HCT116 (cell line): ENCODE measurements around the gene MRPL36. TPM values are rescaled to one million over a fixed set of nuclear protein-coding genes. Genes with fewer than 3 reads are reported as not detected.

Source experiments
- ATAC-seq: fragments of 200-7000 bp; cut with Tn5 transposase; 2 replicates; pipeline ENCODE4 v1.9.1; 2020; ENCODE audit warnings: mild to moderate bottlenecking, moderate library complexity
- BruUV-seq: library from RNA; stranded (reverse); fragments of 400-500 nt; replicated peaks from 2 replicates; lab custom pipeline; 2021; lab: Mats Ljungman, UMichigan
- CTCF ChIA-PET: fragments of 300-600 bp; sonication (Branson Sonifier 250); formaldehyde crosslinking; loops from one replicate; lab custom pipeline; 2021; ENCODE audit warnings: antibody characterized with exemption; lab: Charles Lee
- POLR2A ChIA-PET: fragments of 300-600, 350-600 bp; sonication (Branson Sonifier 250); formaldehyde crosslinking; loops from one replicate; lab custom pipeline; 2021; ENCODE audit warnings: antibody characterized with exemption; lab: Charles Lee
- RAD21 ChIA-PET, 2 experiments: fragments of 300-600 bp; sonication (Branson Sonifier 250); formaldehyde crosslinking; loops; one replicate each; lab custom pipeline; 2023; ENCODE audit warnings: low total read pairs in 2 of 2; ENCODE audit not compliant: uncharacterized antibody in 2 of 2, unreplicated experiment in 2 of 2, low non-redundant PET in 1 of 2; lab: Charles Lee
- DNase-seq: peaks from one replicate; pipeline ENCODE4 v3.0.0-alpha.2; 2010; ENCODE audit warnings: low read depth, low spot score
- H2AFZ ChIP-seq: fragments of 200-600 bp; shearing (Covaris generic), sonication (generic); 2 replicates; pipeline ENCODE4 v1.6.1; 2017; ENCODE audit warnings: low read depth, mixed run types, mixed read lengths, antibody characterized with exemption, low read length; ENCODE audit not compliant: poor library complexity, severe bottlenecking
- H3K27ac ChIP-seq: 2 replicates; pipeline ENCODE4 v1.5.1; 2012; ENCODE audit warnings: low read depth, low read length
- H3K27me3 ChIP-seq: fragments of 200-600 bp; sonication (generic); 2 replicates; pipeline ENCODE4 v1.6.1; 2016; ENCODE audit warnings: mixed run types, low read length, mixed read lengths; ENCODE audit not compliant: insufficient read depth
- H3K36me3 ChIP-seq, 2 experiments: fragments of 200-500 bp in 1 of 2; fragments of 200-600 bp in 1 of 2; sonication (Bioruptor generic) in 1 of 2; sonication (generic) in 1 of 2; 2 replicates each; pipeline versions ENCODE4 v1.5.1 to v1.6.1; 2014 to 2016; ENCODE audit warnings: low read length in 2 of 2, inconsistent platforms in 1 of 2, mixed read lengths in 1 of 2, mixed run types in 1 of 2; ENCODE audit not compliant: insufficient read depth in 2 of 2, control insufficient read depth in 1 of 2
- H3K4me1 ChIP-seq, 2 experiments: fragments of 200-600 bp in 1 of 2; sonication (generic) in 1 of 2; 2 replicates each; pipeline versions ENCODE4 v1.5.1 to v1.6.1; 2012 to 2017; ENCODE audit warnings: low read length in 2 of 2, inconsistent platforms in 1 of 2, mild to moderate bottlenecking in 1 of 2, mixed read lengths in 1 of 2, mixed run types in 1 of 2, moderate library complexity in 1 of 2; ENCODE audit not compliant: insufficient read depth in 2 of 2, control insufficient read depth in 1 of 2
- H3K4me2 ChIP-seq: fragments of 200-600 bp; sonication (generic); 2 replicates; pipeline ENCODE4 v1.6.1; 2017; ENCODE audit warnings: mixed run types, low read length, mixed read lengths
- H3K4me3 ChIP-seq, 2 experiments: fragments of 200-600 bp in 1 of 2; sonication (generic) in 1 of 2; replicated peaks in 1 of 2; 2 replicates each; pipeline ENCODE4 v1.5.1; 2011 to 2016; ENCODE audit warnings: low read length in 2 of 2, control low read depth in 1 of 2, low read depth in 1 of 2, mild to moderate bottlenecking in 1 of 2, mixed read lengths in 1 of 2, mixed run types in 1 of 2
- H3K79me2 ChIP-seq: fragments of 200-600 bp; sonication (generic); 2 replicates; pipeline ENCODE4 v1.6.1; 2017; ENCODE audit warnings: mild to moderate bottlenecking, mixed run types, low read length, moderate library complexity, mixed read lengths; ENCODE audit not compliant: insufficient read depth
- H3K9ac ChIP-seq: fragments of 200-600 bp; sonication (generic); 2 replicates; pipeline ENCODE4 v1.6.1; 2016; ENCODE audit warnings: low read length, mixed read lengths
- H3K9me2 ChIP-seq: fragments of 200-600 bp; sonication (generic), shearing (Covaris generic); 2 replicates; pipeline ENCODE4 v1.6.1; 2017; ENCODE audit warnings: mixed run types, mild to moderate bottlenecking, moderate library complexity; ENCODE audit not compliant: insufficient read depth
- H3K9me3 ChIP-seq, 2 experiments: fragments of 200-500 bp in 1 of 2; fragments of 200-600 bp in 1 of 2; sonication (Bioruptor generic) in 1 of 2; sonication (generic) in 1 of 2; 2 replicates each; pipeline ENCODE4 v1.6.1; 2014 to 2017; ENCODE audit warnings: low read length in 2 of 2, mixed read lengths in 2 of 2, inconsistent platforms in 1 of 2, low read depth in 1 of 2, mild to moderate bottlenecking in 1 of 2, mixed run types in 1 of 2, moderate library complexity in 1 of 2; ENCODE audit not compliant: control insufficient read depth in 1 of 2, insufficient read depth in 1 of 2
- H4K20me1 ChIP-seq: fragments of 200-600 bp; sonication (generic), shearing (Covaris generic); 2 replicates; pipeline ENCODE4 v1.6.1; 2017; ENCODE audit warnings: mixed run types, mild to moderate bottlenecking, moderate library complexity; ENCODE audit not compliant: insufficient read depth
- CEBPB ChIP-seq: IDR thresholded peaks from 2 replicates; pipeline ENCODE4 v1.6.1; 2012; ENCODE audit warnings: low read depth
- CTCF ChIP-seq, 3 experiments: fragments of 200-600 bp in 1 of 3; sonication (generic) in 1 of 3; IDR thresholded peaks in 2 of 3; conservative IDR thresholded peaks in 1 of 3; 2 replicates each; pipeline ENCODE4 v1.5.1; 2012 to 2017; ENCODE audit warnings: low read depth in 2 of 3, low read length in 2 of 3, antibody characterized with exemption in 1 of 3, borderline replicate concordance in 1 of 3, control low read depth in 1 of 3, mild to moderate bottlenecking in 1 of 3, mixed read lengths in 1 of 3, mixed run types in 1 of 3, moderate library complexity in 1 of 3; ENCODE audit not compliant: insufficient read depth in 1 of 3
- EGR1 ChIP-seq: IDR thresholded peaks from 2 replicates; pipeline ENCODE4 v1.6.1; 2012; ENCODE audit warnings: low read depth
- EZH2phosphoT487 ChIP-seq: fragments of 200-600 bp; IDR thresholded peaks from 2 replicates; pipeline ENCODE4 v1.6.1; 2018; ENCODE audit warnings: antibody characterized with exemption, borderline replicate concordance
- POLR2AphosphoS5 ChIP-seq: IDR thresholded peaks from 2 replicates; pipeline ENCODE4 v1.6.1; 2011; ENCODE audit warnings: mild to moderate bottlenecking, low read depth, low read length, moderate library complexity
- RAD21 ChIP-seq: IDR thresholded peaks from 2 replicates; pipeline ENCODE4 v1.6.1; 2012; ENCODE audit warnings: low read depth, mild to moderate bottlenecking
- SIN3A ChIP-seq: IDR thresholded peaks from 2 replicates; pipeline ENCODE4 v1.6.1; 2012; ENCODE audit warnings: low read depth
- SRF ChIP-seq: IDR thresholded peaks from 2 replicates; pipeline ENCODE4 v1.6.1; 2012; ENCODE audit warnings: low read depth
- TCF7L2 ChIP-seq: IDR thresholded peaks from 2 replicates; pipeline ENCODE4 v1.7.0; 2011; ENCODE audit warnings: borderline replicate concordance, inconsistent platforms; ENCODE audit not compliant: insufficient read depth, insufficient read length; ENCODE audit errors: extremely low read depth
- intact Hi-C: fragments of 100-400 bp; cut with micrococcal nuclease; formaldehyde crosslinking; loops from 2 replicates; pipeline ENCODE4 v1.10.0; 2022
- total RNA-seq: library from RNA; stranded (reverse); gene quantifications from one replicate; pipeline ENCODE4 v1.2.1, GENCODE V29; 2021; ENCODE audit not compliant: unreplicated experiment
- TF ChIP-seq, protein P1 (sequence below): IDR thresholded peaks from 2 replicates; pipeline ENCODE4 v1.6.1; 2011; ENCODE audit warnings: mild to moderate bottlenecking, low read length, moderate library complexity; ENCODE audit not compliant: insufficient replicate concordance; ENCODE audit errors: extremely low read depth
- TF ChIP-seq, protein P2 (sequence below): IDR thresholded peaks from 2 replicates; pipeline ENCODE4 v1.6.1; 2012
- TF ChIP-seq, protein P3 (sequence below): IDR thresholded peaks from 2 replicates; pipeline ENCODE4 v1.6.1; 2012

Gene MRPL36
- total RNA-seq, 1 experiment from 2014 or later: 71.9 TPM

GRCh38 chr5:1780614-1780930, 19.1 kb downstream of the MRPL36 start (continued):
- TF ChIP-seq, protein P1, sequence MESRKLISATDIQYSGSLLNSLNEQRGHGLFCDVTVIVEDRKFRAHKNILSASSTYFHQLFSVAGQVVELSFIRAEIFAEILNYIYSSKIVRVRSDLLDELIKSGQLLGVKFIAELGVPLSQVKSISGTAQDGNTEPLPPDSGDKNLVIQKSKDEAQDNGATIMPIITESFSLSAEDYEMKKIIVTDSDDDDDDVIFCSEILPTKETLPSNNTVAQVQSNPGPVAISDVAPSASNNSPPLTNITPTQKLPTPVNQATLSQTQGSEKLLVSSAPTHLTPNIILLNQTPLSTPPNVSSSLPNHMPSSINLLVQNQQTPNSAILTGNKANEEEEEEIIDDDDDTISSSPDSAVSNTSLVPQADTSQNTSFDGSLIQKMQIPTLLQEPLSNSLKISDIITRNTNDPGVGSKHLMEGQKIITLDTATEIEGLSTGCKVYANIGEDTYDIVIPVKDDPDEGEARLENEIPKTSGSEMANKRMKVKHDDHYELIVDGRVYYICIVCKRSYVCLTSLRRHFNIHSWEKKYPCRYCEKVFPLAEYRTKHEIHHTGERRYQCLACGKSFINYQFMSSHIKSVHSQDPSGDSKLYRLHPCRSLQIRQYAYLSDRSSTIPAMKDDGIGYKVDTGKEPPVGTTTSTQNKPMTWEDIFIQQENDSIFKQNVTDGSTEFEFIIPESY: no peak
- TF ChIP-seq, protein P2, sequence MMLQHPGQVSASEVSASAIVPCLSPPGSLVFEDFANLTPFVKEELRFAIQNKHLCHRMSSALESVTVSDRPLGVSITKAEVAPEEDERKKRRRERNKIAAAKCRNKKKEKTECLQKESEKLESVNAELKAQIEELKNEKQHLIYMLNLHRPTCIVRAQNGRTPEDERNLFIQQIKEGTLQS: no peak
- TF ChIP-seq EZH2phosphoT487 (no peak), EGR1 (no peak), TCF7L2 (no peak), POLR2AphosphoS5 (no peak), SIN3A (no peak), CTCF (IDR thresholded peaks at IDR 0.05 in 2 of 3, conservative IDR thresholded peaks at IDR 0.05 in 1 of 3; ENCODE audit: borderline replicate concordance in 1 of 3, insufficient read depth in 1 of 3, low read depth in 2 of 3, low read length in 2 of 3) (no peak)

GRCh38 chr5:1779782-1780613, 19.6 kb downstream of the MRPL36 start:
- H3K27ac ChIP-seq: no peak overlapping the region
- H3K4me1 ChIP-seq: peaks cover 0 to 10% of the 10 kb centered on the region in 2 experiments; a peak in 2 of 4 replicates
- H3K9ac ChIP-seq: no peak overlapping the region
- no peak overlapping the region for H3K4me3 ChIP-seq
- intact Hi-C loops: no loop called here
- H3K27me3 ChIP-seq: no peaks in the 10 kb centered on the region
- RAD21 ChIA-PET: no interaction called here
- H3K9me3 ChIP-seq: no peaks in the 10 kb centered on the region
- TF ChIP-seq SRF: no peak
- TF ChIP-seq, protein P3, sequence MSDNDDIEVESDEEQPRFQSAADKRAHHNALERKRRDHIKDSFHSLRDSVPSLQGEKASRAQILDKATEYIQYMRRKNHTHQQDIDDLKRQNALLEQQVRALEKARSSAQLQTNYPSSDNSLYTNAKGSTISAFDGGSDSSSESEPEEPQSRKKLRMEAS: no peak
- no peak for TF ChIP-seq RAD21
- no peak for TF ChIP-seq CEBPB
- BruUV-seq: no TSS peak
- CTCF ChIA-PET: no interaction called here
- H3K9me2 ChIP-seq: no peaks in the 10 kb centered on the region
- no peak overlapping the region for H2AFZ ChIP-seq
- H3K79me2 ChIP-seq: no peaks in the 10 kb centered on the region
- H4K20me1 ChIP-seq: no peaks in the 10 kb centered on the region
- no peak for ATAC-seq
- POLR2A ChIA-PET: no interaction called here
- H3K36me3 ChIP-seq: no peaks in the 10 kb centered on the region
- no peak overlapping the region for H3K4me2 ChIP-seq
- DNase-seq: no peak
